GM19099 (cell line): ENCODE results near the gene NDN.

Experiments
- POLR2A ChIP-seq: IDR thresholded peaks from 3 replicates; pipeline ENCODE4 v1.6.1; 2011; ENCODE audit warnings: low read depth; ENCODE audit not compliant: insufficient read length; ENCODE audit errors: extremely low read depth

NDN gene

DNA sequence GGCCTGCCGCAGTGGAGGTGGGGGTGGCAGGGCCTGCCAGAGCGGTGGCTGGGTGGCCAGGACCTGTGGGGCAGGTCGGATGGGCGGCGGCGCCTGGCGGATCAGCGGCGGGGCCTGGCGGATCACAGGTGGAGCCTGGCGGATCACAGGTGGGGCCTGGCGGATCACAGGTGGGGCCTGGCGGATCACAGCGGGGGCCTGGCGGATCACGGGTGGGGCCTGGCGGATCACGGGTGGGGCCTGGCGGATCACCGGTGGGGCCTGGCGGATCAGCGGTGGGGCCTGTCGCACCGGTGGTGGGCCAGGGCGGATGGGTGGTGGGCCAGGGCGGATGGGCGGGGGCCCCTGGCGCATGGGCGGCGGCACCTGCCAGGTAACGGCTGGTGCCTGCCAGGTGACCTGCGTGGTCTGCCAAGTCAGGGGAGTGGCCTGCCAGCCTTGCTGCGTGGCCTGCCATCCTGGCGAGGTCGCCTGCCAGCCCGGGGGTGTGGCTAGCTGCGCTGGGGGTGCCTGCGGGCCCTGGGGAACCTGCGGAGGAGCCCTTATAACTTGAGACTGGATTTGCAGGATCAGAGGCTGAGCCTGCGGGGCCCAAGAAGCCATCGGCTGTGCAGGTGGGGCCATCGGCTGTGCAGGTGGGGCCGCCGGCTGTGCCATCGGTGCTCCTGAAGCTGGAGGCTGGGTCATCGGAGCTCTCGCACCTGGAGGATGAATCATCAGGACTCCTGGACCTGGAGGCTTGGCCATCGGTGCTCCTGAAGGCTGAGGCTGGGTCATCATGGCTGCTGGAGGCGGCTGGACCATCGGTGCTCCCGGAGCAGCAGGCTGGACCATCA lies 40.7 kb downstream of the NDN start:
- no peak for TF ChIP-seq POLR2A

- TF ChIP-seq POLR2A = no peak
These were observed 41.5 kb downstream of the NDN start for GRCh38 chr15:23645371-23646164.

GRCh38 chr15:23644829-23645228 lies 42.3 kb downstream of the NDN start:
- no peak for TF ChIP-seq POLR2A

DNA sequence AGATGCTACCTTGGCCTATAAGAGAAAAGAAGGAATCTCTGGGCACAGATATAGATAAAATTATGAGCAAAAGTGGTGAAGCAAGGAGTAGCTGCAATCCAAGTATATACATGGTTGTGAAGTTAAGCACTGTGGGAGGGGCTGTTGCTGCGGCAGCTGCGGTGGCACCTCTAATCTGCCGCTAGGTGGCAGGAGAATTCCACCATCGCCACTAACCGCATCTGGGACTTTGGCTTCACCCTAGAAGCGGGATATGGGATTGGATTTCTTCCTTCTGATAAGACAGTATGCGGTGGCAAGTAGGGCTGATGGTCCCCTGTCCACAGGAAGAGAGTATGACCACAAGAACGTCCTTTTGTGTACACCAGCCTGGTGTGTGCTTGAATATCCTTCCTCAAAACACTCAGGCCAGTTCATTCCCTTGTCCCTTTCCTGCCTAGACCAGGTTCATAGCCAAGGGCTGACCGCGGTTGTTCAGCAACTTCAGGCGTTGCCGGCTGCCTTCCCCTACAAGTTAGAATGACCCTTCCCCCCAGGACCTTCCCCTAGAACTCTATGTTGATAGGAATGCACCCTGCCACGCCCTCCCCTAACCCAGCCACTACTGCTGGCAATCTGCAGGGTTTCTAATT lies 44.6 kb downstream of the NDN start:
- no peak for TF ChIP-seq POLR2A
